NCI-H1694 treated with DMSO at 0.1 percent for 48 hours (cell line): Measurements from ENCODE around the gene ZNF229.
"Not testable (repeated sequence)": the region's sequence is repeated elsewhere in the genome, so short reads cannot be mapped to it uniquely, and the experiment has no call there.

Source experiments
- DNase-seq: peaks from one replicate; lab custom pipeline; 2025; lab: John Stamatoyannopoulos, UW

The ZNF229 gene

DNA sequence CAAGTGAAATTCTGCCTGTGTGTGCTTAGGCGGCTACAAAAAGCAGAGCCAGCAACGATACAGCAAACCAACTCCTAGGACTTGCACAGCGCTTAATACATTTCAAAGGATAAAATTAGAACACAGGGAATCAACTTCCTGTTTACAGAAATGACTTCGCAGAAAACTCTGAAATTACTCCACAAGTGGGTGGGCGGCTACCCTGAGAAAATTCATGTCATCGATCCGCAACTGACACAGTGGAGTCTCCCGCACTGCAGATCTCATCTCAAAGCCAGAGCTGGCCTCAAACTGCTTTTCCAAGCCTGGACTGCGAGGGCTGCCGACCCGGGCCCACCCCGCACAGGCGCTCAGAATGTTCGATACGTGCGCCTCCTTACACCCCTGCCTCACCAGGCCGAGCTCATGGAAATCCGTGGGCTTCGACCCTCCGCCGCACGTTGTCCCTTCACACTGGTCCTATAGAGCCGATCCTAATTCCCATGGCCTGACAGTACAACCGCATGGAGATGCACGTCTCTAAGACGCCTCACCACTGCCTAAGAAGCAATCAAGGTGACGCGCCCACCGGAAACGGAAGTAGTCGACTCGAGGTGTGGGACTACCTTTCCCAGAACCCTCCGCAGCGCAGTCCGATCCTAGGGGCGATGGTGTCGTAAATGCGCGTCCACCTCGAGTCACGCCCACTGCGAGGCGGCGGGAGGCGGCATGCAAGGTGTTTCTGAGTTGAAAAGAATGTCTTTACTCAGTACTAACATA lies at the start of gene ZNF229:
Gene ZNF229, minus strand, starts transcription at position 557 of the 759 bp plus-strand sequence. CDS start 5,625 bp downstream, outside the sequence.
- peak; percentile 9 for DNase-seq

DNA sequence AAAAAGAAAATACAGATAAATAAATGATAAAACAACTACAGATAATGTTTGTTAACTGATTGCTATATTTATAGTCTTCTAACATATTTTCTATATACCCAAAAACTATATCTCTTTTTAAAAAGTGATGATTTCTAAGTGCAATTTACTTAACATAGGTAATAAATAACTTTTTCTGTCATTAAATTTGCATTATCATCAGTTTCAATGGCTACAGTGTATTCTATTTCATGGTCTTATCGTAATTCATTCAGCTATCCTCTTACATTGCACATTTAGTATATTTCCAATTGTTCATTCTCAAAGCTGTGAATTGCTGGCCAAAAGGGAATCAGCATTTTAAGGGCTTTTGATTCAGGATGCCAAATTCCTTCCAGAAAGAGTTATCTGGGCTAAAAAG lies 48.4 kb upstream of the ZNF229 start:
- no peak for DNase-seq

- peak; percentile 3 for DNase-seq
Measured at GRCh38 chr19:44476559-44477408, 28.5 kb upstream of the ZNF229 start.

GRCh38 chr19:44468730-44469129 lies 20.5 kb upstream of the ZNF229 start:
- DNase-seq = not testable (repeated sequence)

DNA sequence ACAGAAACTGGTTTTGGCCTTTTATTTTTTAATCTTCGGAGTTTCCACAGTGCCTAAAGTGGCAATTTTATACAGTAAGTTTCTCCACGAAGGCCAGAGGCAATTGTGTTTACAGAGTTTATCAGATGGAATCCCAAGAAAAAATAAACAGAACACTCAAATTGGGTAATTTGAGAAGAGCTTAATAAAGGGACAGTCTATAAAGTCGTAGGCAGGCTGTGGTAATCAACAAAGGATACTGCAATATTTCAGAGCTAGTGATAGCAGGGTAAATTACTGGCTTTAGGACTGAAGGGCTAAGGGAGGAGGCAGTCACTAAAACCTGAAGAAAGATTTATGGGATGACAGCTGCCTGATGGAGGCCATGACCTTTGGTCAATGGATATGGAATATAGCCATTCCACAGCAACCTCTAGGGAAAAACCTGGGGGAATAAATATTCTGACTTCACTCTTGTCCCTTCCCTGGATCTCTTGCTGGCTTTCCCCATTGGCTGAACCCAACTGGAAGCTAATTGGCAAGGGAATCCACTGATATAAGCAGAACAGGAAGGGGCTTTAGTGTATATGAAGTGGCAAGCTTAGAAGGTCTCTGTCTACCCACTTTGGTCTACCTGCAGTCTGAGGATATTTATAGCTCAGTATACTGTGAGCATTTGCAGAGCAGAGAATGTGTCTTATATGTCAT lies 14.5 kb upstream of the ZNF229 start:
- DNase-seq = not testable (repeated sequence)

- DNase-seq = not testable (repeated sequence)
Measured at GRCh38 chr19:44456016-44456415, 7.7 kb upstream of the ZNF229 start.

GRCh38 chr19:44455100-44455499 lies 6.8 kb upstream of the ZNF229 start:
- DNase-seq = no peak

- no peak for DNase-seq
Measured at GRCh38 chr19:44452367-44452766, 4.1 kb upstream of the ZNF229 start.

DNA sequence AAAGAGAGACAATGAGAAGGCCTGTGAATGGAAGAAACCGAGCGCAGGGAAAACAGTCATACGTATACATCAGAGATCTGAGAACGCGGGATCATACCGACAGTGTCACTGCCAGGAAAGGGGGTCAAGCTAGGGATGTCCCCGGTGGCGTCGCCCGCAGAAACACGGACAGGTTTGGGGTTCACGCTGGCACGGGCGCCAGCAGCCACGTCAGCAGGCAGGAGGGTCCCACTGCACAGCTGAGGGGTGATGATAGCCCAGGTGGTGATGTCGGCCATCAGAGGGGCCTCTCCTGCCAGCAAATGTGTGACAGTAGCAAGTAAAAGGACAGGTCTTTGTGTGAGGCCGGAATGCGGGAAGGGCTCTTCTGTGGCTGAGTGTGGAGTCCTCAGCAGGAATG lies 3.4 kb upstream of the ZNF229 start:
- no peak for DNase-seq

DNA sequence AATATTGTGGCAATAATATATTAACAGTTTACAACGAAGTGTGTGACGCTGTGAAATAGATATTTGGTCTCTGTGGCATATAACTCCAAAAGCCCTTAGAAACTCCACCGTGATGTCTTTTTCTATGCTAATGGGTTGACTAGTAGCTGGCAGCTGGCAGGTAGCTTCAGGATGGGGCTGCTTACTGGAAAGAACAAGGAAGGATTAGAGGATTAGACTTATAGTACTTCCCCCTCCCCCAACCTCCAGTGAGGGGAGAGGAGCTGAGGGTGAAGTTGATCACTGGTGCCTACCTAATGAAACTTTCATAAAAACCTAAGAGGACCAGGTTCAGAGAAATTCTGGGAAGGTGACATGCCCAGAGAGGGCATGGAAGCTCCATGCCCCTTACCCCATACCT lies 9.8 kb downstream of the ZNF229 start:
- no peak for DNase-seq

- DNase-seq = no peak
Measured at GRCh38 chr19:44435441-44435840, 12.8 kb downstream of the ZNF229 start.

GRCh38 chr19:44430956-44431355 lies 17.3 kb downstream of the ZNF229 start:
- no peak for DNase-seq

DNA sequence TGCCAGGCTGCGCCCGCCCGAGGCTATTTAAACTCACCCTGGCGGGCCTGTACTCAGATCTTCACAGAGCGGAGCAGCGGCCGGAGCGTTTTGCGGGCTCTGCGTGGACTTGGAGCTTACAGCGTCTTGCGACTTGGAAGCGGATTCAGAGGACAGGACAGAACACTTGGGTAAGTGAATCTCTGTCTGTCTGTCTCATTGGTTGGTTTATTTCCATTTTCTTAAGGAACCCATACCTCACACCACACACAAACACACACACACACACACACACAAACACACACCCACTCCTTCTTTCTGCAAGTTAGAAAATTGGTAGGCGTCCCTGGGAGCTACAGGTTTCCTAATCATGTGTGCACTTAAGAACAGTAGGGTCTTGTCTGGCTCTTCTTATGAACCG lies 32.7 kb downstream of the ZNF229 start:
- DNase-seq = not testable (repeated sequence)

- DNase-seq = no peak
Measured at GRCh38 chr19:44401139-44402115, 46.8 kb downstream of the ZNF229 start, which contains the start of gene ZNF285. TSS of gene ZNF285 (minus strand) at chr19:44401608. CDS start at chr19:44397213, 4,395 bp downstream.

GRCh38 chr19:44389268-44389667 lies 59.0 kb downstream of the ZNF229 start:
- DNase-seq = not testable (repeated sequence)
